Endometrium (tissue), 2 donors: ENCODE measurements around the gene ACO2.

ENCODE experiments used
- FAIRE-seq: peaks from 2 replicates; lab custom pipeline; 2012; peaks lifted over from hg19 to GRCh38; lab: Jason Lieb, UNC
- donor health status: control.
- donor health status: control.

Gene ACO2

DNA sequence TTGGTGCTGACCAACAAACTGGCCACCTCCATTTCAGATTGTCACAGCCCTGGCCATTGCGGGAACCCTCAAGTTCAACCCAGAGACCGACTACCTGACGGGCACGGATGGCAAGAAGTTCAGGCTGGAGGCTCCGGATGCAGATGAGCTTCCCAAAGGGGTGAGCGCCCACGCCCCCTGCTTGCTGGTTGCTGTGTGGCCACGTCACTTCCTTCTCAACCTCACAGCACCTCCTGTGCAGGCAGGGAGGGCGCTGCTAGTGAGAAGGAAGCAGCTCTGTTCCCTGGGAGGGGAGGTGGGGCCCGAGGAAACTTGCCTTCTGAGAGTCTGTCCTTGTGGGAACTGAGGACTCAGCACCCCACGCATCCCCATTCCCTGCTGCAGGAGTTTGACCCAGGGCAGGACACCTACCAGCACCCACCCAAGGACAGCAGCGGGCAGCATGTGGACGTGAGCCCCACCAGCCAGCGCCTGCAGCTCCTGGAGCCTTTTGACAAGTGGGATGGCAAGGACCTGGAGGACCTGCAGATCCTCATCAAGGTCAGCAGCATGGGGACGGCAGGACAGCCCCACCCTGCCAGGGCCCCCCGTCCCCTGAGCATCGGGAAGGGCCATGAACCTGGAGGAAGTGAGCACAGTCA lies 56.0 kb downstream of the ACO2 start:
- FAIRE-seq: no peak

DNA sequence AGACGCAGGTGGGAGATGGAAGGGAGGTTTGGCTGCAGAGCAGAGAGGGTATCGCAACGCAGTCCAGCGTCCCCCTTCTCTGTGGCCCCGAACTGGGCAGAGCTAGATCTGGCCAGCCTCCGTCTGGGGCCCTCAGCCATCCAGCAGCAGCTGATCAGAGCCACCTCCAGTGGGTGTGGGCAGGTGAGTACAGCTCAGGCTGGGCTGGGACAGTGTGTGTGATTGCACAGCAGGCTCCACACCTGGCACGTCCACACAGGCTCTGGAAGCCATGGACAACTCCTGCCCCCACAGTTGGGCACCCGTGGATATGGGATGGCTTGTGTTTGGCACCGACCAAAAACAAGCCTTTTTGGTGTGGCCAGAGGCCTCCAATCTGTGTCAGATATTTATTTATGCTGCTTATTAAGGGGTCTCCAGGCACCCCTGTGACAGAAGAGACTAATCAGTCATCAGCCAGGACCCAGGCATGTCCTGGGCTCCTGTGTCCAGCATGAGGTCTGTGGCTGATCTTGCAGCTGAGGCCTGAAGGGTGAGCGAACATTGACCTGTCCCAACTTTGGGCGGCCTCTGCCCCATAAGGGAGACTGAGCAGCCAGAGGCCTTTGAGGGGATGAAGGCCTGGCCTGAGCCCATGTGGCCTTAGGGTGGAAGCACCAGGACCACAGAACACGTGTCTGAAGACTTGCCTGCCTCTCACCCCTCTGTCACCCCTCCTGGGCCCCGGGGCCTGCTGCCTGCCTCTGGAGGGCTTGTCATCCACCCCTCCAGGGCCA lies 56.7 kb downstream of the ACO2 start:
- FAIRE-seq: no peak

DNA sequence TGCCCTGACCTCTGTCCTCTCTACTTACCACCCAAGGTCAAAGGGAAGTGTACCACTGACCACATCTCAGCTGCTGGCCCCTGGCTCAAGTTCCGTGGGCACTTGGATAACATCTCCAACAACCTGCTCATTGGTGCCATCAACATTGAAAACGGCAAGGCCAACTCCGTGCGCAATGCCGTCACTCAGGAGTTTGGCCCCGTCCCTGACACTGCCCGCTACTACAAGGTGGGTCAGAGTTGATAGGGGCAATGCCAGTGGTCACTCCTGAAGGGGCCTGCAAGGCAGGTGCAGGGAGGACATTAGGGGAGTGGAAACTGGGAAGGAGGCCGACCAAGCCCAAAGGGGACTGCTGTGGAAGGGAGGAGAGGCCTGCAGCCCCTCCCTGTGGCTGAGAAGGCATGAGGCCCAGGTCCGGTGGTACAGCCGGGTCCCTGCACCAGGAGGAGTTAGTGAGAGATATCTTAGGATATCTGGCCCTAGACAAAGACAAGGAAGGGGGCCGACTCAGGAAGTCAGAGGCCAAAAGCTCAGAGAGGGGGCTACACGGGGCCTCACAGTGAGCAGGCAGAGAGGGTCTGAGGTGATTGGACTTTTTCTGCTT lies 57.4 kb downstream of the ACO2 start:
- no peak for FAIRE-seq

DNA sequence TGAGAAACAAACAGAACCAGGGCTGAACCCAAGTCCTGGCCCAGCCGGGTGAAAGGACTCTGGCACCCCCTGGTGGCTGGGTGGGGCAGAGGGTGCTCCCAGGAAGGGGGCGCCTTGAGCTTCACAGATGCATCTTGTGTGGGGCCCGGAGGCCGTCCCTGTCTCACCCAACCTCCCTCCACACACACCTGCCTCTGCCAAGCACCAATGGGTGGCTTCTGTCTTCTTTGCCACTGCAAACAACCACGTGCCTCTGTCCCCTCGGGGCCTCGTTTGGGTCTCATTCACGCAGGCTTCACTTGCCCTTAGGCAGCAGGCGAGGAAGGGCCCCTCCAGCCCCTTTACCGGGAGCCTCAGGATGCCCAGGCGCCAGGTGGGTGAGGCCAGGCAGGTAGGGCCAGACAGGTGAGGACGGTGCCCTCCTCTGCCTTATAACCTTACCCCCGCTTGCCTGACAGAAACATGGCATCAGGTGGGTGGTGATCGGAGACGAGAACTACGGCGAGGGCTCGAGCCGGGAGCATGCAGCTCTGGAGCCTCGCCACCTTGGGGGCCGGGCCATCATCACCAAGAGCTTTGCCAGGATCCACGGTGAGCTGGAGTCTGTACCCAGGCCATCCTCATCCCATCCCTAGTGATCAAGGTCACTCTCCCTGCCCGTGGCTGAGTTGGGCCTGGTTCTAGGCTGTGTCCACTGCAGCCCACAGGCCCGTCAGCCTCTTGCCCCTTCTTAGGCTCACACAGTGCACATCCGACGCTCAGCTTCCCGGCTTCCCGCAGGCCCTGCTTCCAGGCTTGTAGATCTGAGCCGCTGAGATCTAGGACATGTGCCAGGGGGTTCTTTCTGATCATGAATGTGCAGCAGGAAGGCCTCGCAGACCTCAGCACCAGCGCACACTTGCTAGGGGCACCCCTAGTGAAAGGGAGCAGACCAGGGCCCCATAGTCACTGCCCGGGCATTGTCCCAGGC lies 58.2 kb downstream of the ACO2 start:
- no peak for FAIRE-seq

DNA sequence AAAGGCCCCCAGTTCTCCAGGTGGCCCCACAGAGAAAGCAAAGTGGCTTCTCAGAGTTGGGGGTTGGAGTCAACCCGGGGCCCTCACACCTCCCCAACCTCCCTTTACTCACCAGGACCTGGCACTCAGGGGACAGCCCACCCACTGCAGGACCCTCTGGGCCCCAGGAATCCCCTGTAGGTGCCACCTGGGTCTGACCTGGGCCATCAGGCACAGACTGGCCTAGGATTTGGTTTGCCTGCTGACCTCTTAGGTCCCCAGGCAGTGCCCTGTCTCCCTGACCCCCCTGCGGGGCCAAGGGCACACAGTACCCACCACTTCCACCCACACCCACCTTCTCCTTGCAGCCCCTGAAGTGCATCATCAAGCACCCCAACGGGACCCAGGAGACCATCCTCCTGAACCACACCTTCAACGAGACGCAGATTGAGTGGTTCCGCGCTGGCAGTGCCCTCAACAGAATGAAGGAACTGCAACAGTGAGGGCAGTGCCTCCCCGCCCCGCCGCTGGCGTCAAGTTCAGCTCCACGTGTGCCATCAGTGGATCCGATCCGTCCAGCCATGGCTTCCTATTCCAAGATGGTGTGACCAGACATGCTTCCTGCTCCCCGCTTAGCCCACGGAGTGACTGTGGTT lies 59.3 kb downstream of the ACO2 start:
- FAIRE-seq: no peak

DNA sequence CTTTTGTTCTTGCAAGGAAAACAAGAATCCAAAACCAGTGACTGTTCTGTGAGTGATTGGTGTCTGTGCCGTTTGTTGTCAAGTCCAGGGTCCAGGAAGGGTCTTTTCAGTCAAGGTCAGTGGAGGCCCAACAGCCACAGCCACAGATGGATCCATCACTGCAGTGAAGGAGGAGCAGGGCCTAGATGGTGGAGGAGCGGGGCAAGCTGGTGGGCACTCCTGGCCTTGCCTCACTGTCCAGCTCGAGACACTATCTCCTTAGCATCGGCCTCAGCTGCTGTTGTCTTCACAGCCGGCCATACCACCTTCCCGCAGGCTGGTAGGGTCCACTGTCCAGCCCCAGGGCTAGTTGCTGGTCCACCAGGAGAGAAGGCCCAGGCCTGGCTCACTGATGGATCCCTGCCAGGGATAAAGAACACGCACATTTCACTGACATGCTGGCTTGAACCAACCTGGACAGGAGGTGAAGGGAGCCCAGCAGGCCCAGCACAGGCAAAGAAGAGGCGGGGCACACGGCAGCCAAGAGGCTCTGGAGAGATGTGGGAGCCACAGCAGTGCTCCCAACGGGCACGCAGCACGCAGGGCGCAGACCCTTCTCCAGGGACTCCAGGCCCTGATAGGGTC lies 60.1 kb downstream of the ACO2 start:
- FAIRE-seq: no peak

DNA sequence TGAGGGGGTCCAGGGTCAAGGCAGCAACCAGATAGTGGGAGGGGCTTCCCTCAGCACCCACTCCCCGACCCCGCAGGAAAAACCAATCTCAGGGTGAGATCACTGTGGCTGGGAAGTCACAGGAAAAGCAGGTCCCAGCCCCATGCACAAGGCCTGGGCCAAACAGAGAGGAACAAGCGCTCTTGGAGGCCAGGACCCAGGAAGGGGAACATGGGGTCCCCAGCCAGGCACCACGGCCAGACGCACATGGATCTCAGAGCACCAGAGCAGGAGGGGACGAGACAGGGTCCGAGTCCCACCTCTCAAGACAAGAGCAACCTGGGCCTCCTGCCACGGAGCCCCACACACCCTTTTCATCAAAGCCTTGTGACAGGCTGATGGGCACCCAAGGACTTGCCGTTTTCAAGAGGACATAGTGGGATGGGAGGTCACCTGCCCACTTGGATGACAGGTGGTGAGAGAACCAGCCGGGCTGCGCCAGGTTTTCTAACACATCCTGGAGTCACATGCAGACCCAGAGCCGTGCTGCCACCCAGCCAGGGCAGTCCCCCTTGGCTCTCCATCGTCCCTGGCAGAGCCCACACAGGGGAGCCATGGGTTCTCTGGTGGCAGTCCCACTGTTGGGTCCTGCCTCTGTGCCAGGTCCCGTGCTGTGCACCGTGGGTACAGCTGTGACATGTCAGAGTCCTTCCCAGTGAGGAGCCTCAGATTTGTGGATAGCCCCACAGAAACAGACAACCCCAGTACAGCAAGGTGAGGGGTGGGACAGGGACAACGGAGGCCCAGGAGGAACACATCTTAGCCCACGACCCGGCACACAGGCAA lies 62.2 kb downstream of the ACO2 start:
- no peak for FAIRE-seq

DNA sequence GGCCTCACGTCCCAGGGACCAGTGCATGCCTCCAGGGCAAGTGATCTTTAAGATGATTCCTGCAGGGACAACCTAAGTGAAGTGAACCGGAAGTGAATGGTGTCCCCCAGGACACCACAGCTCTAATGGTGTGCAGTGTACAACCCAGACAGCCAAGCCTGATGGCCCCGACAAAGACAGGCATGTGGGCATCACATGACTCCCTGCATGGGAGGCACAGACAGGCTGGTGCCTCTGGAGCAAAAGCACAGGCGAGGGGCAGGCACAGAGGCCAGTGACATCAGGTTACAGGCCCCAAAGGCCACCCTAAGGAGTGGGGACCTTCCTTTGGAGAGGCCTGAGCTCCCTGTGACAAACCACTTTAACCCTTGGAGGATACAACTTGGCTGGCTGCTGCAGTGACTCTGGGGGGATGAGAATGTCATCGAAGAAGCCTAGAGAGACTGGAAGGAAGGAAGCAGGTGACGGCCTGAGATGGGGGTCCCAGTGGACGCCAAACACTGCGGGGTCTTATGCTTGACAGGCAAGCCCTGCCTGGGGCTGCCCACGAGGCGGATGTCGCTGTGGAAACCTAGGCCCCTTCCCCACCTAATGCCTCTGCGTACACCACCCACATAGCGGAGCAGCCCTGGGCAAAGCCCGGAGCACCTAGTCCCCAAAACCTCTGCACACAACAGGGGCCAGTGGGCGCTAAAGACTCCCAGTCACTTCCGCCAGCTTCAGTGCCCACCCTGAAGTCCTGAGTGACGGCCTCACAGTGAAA lies 63.0 kb downstream of the ACO2 start:
- no peak for FAIRE-seq

DNA sequence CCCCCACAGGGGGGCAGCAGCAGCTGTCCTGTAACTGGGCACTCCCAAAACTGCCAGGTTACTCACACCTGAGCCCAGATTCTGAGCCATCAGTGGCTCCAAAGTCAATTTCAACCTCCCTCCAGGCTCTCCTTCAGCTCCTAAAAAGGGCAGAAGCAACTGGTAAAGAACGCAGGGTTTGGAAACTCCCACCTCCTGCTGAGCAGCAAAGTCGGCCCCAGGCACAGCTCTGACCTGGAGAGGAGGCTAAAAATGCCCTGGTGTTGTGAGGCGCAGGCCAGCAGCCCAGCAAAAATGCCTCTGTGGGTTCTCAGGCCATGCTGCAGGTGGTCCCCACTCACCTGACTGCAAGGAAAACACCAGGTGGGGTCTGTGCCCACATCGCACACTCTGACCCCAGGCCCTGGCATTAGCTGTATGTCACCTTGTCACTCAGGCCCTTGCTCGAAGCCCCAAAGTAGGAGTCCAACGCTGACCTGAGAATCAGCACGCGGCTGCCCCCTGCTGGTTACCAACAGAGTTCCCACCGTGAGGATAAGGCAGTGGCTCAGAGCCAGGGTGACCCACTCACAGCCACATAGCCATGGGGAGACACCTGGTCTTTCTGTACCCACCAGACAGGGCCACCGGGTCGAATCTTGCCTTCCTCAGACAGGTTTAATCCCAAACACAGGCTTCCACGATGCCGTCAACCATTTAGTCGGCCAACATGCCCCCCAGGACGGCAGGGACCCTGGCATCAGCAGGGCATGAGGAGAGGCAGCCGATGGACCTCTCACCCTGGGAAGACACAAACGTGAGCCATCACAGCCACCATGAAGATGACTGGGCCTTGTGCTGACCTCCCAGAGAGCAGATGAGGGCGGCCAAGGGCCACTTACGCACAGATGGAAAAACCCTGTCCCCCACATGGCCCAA lies 64.2 kb downstream of the ACO2 start:
- FAIRE-seq: no peak

DNA sequence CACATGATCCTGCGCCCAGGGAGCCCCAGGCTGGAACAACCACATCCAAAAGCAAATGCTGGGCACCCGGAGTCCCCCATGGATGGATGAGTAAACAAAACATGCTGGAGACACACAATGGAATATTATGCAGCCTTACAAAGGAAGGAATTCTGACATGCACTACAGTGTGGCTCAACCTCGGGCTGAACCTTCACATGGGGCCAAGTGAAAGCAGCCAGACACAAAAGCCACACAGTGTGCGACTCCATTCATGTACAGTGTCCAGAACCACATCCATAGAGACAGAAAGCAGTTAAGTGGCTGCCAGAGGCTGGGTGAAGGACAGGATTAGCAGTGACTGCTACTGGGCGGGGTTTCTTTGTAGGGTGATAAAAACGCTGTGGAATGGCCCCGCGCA lies 65.3 kb downstream of the ACO2 start:
- no peak for FAIRE-seq

DNA sequence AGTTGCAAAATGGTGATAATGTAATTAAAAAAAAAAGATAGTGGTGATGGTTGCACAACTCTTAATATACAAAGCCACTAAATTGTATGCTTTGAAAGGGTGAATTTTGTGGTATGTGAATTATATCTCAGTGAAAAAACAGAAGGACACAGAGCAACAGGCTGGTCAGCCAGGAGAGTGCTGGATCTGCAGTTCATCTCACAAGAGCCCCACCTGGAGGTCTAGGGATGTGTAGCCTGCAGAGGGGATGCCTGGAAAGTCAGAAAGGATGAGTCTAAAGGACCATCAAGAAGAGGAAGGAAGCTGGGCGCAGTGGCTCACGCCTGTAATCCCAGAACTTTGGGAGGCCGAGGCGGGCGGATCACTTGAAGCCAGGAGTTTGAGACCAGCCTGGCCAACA lies 66.3 kb downstream of the ACO2 start:
- no peak for FAIRE-seq

DNA sequence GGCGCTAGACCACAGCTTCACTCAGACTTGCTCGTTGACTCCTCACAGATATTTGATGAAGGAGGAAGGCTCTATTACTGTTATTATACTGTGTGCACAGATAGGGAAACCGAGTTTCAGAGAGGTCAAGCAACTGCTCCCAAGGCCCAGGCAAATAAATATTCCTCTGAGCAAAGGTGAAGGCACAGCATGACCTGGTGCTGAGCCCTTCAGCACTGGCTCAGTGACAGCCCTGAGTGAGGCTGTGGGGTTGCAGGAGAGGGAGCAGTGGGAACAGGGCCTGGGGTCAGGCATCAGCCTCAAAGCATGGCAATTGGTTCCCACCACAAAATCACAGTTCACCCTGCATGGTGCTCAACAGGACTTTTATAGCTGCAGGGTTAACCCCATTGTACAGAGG lies 68.3 kb downstream of the ACO2 start:
- no peak for FAIRE-seq

DNA sequence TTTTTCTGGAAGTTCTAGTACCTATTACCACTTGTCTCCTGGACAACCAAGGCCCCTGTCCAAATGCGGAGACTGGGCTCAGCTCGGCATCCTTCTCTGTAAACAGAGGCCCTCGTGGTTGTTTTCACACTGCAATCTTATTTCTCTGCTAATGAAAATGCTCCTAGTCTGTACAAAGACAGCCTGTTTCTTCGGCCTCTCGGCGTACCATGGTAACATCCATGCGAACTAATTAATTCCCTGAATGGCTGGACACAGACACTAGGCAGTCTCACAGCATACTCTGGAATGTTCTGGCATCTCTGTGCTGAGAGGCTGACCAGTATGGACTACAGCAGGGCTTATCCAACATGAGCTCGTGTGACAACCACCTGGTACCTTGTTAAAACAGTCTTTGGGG lies 69.7 kb downstream of the ACO2 start:
- FAIRE-seq: no peak

DNA sequence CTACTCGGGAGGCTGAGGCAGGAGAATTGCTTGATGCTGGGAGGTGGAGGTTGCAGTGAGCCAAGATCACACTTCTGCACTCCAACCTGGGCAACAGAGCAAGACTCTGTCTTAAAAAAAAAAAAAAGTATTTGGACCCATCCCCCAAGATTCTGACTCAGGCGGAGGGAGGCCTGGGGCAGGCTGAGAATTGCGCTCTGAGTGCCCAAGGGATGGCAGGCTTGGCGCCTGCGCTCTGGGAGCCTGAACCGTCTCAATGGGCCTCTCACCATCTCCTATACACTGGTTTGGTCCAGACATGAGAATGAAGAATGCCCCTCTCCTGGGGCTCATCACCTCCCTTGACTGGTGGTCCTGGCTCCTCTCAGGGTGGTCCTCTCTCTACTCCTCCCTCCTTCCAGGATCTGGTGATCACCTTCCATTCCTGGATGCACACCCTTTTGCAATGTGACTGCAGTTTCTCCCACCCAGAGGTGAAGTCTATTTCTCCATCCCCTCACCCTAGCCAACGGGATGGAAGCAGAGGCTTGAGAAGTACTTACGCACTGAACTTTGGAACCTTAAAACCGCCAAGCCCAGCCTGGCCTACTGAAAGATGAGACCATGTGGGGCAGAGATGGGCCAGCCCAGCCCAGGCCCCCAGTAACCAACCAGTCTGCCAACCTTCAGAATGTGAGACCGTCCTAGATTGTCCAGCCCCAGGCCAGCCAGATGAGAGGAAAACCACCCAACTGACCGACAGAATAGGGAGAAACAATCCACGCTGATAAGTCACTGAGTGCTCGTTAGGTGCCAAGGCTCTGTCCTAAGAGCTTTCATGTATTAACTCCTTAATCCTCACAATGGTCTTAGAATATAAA lies 70.5 kb downstream of the ACO2 start:
- FAIRE-seq: no peak

DNA sequence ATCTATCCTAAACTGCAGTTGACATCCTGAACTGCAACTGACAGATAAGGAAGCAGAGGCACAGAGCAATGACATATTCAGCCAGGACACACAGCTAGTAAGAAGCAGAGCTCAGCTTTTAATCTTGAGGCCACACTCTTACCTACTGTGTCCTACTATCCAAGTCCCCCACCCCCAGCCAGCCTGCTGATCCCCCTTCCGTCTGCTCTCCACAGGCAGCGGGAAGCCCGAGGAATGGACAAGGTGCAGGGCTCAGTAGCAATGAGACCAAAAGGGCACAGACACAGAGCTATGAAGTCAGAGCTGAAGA lies 71.0 kb downstream of the ACO2 start:
- FAIRE-seq: no peak

DNA sequence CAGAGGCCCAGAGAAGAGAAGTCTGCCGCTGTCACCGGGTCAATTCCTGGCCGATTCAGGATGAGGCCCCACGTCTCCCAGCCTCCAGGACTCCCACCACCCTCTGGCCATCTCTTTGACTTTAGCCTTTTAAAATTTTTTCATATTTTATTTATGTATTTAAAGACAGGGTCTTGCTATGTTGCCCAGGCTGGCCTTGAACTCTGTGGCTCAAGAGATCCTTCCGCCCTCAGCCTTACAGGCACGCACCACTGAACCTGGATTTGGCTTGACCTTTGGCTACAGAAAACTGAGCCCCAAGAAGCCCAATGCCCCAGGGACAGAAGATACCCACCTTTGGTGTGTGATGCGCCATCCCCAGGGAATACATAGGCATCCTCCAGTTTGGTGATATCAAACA lies 71.4 kb downstream of the ACO2 start:
- no peak for FAIRE-seq

DNA sequence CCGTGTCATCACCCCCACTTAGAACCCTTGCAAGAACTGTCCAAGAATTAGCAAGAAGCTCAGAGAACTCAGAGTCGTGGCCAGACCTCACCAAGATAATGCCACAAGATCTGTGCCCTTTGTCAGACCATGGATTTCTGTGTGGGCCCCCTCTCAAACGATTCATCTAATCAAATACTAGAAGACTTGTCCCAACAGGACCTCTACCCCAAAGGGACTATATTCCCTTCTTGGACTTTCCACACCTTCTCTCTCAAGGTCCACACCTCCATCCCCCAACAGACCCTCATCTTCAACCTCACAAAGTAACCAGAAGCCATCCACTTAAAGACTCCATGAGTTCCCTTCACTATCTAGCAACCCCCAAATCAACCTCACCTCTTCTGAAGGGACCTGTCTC lies 72.6 kb downstream of the ACO2 start:
- no peak for FAIRE-seq

DNA sequence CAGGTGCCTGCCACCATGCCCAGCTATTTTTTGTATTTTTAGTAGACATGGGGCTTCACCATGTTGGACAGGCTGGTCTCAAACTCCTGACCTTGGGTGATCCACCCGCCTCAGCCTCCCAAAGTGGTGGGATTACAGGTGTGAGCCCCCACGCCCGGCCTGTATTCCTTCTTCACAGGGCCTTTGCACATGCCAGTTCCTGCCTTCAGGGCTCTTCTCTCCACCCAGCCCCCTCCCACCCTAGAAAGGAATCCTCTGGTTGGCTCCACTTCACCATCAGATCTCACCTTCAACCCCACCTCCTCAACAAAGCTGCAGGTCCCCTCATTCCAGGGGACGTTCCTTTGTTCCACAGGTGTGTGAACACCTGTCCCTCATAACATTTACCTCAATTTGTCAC lies 73.3 kb downstream of the ACO2 start:
- FAIRE-seq: no peak
